Activated CD8-positive, alpha-beta memory T cell treated with anti-CD3 and anti-CD28 coated beads, Interleukin-2, amount 50 U/mL, for 1 hour (primary cell): ENCODE data around the gene L3MBTL1.

Experiments used
- DNase-seq: peaks from one replicate; pipeline ENCODE4 v3.0.0-alpha.2; 2020; ENCODE audit errors: extremely low read depth

L3MBTL1 gene

DNA sequence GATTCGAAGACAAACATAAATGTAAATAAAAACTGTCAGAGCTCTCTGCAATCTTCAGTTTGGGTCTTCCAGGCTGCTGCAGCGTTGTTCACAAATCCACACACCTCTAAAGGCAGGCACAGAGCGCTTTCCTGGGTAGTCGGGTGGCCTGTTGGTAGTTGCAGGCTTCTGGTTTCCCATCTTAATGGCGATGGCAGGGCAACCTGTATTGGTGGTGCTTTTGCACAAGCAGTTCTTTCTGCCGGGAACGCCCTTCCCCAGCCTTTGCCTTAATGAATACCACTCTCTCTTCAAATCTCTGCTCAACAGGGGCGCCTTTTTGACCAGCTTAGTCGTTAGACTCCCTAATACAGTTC lies 82.5 kb downstream of the L3MBTL1 start:
- DNase-seq = no peak

DNA sequence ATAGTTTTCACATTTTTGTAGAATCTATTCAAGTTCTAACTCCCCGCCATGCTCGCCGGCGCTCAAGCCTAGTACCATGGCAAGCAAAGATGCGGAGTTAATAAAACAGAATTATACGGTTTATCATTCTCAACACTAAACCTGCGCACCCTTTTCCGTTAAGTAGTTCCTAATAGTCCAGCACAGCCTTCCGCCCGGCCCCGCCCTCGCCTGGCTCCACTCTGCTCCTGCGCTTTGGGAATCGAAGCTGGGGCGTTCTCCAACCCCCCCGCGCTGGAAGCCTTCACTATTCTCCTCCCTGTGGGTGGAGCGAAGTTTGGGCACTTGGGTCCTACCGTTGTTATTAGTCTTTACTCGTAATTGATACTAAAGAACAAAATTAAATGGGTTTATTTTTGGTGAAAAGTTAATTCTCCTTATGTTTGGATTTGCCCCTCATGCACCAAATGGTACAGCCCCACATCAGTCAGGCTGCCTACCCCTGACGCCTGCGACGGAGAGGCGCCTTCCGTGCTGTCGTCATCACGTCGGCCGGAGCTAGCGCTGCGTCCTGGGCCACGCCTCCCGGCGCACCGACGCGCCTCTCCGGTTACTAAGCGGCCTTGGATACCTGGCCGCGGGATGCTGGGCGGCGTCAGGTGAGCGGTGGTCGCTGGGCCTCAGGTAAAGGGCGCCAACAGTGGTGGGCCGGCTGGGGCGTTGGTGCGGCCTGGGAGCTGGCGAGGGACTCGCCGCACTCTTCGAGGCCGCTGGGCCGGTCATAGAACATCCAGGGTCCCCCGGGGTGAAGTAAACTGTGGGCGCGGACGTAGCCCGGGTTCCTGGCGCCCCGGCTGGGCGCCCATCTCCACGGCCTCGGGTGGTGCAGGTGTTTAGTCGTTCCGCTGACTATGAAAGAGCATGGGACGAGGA lies 83.2 kb downstream of the L3MBTL1 start, which contains the start of gene IFT52:
Gene IFT52 (plus strand): TSS at position 546 of the 912 bp plus-strand sequence. CDS start 3,762 bp downstream, outside the sequence.
- peak; percentile 66 for DNase-seq
